Stomach (tissue), 9 donors: ENCODE data around the gene REXO1. TPM values are rescaled to one million over a fixed set of nuclear protein-coding genes. Genes with fewer than 3 reads are reported as not detected.
A peak's percentile ranks its signal among the peaks of the same experiment; 100 is the strongest.

Source experiments
- DNase-seq, 2 donors: peaks; one replicate each; pipeline versions ENCODE4 v3.0.0 to v3.0.0-alpha.2; 2013 to 2019
- H3K27ac ChIP-seq, 5 donors: fragments of 200-600 bp in 4 of 5; sonication (generic) in 4 of 5; one replicate each; pipeline ENCODE4 v1.5.1; 2013 to 2019; ENCODE audit warnings: mild to moderate bottlenecking in 1 of 5, moderate library complexity in 1 of 5
- H3K27me3 ChIP-seq, 3 donors: fragments of 200-600 bp; sonication (generic); one replicate each; pipeline ENCODE4 v1.5.1; 2017 to 2019; ENCODE audit warnings: mixed run types in 1 of 3
- H3K36me3 ChIP-seq, 4 donors: fragments of 200-600 bp; sonication (generic); 1 replicate in 3 of 4; 2 replicates in 1 of 4; pipeline ENCODE4 v1.5.1; 2016 to 2019
- H3K4me1 ChIP-seq, 4 donors: fragments of 200-600 bp; sonication (generic); one replicate each; pipeline ENCODE4 v1.5.1; 2016 to 2019
- H3K4me3 ChIP-seq, 4 donors: fragments of 200-600 bp; sonication (generic) in 3 of 4; one replicate each; pipeline ENCODE4 v1.5.1; 2016 to 2019; ENCODE audit warnings: mild to moderate bottlenecking in 1 of 4
- H3K9me3 ChIP-seq, 4 donors: fragments of 200-600 bp; sonication (generic); one replicate each; pipeline ENCODE4 v1.5.1; 2016 to 2019
- CTCF ChIP-seq, 7 experiments: fragments of 450-650 bp in 4 of 7; fragments of 200-600 bp in 3 of 7; sonication (generic) in 3 of 7; IDR thresholded peaks; one replicate each; pipeline ENCODE4 v1.5.1; 2016 to 2019; ENCODE audit warnings: antibody characterized with exemption in 7 of 7, control low read depth in 2 of 7, mild to moderate bottlenecking in 1 of 7
- EP300 ChIP-seq: sonication (generic); formaldehyde crosslinking; IDR thresholded peaks from one replicate; pipeline ENCODE4 v1.6.1; 2017; ENCODE audit warnings: antibody characterized with exemption
- POLR2A ChIP-seq, 4 donors: fragments of 450-650 bp; IDR thresholded peaks; one replicate each; pipeline ENCODE4 v1.6.1; 2016; ENCODE audit warnings: antibody characterized with exemption in 4 of 4, control low read depth in 2 of 4, mild to moderate bottlenecking in 1 of 4, moderate library complexity in 1 of 4
- POLR2AphosphoS5 ChIP-seq, 3 donors: sonication (generic); formaldehyde crosslinking; IDR thresholded peaks; one replicate each; pipeline ENCODE4 v1.6.1; 2016; ENCODE audit warnings: antibody characterized with exemption in 3 of 3
- WGBS, 5 donors: extraction: QIAGEN DNeasy Blood & Tissue Kit in 3 of 5; methylation state at CpG; one replicate each; pipeline versions ENCODE4 v1.1.5 to v1.1.7; 2013 to 2018; 5-methylcytosine and 5-hydroxymethylcytosine counted together
- intact Hi-C: fragments of 100-400 bp; cut with DNase I; formaldehyde crosslinking; loops from one replicate; pipeline ENCODE4 v1.15.1; 2023; ENCODE audit warnings: low total_unique reads
- polyA plus RNA-seq, 3 donors: library from polyadenylated mRNA; stranded (reverse); fragments of 200-250 nt; gene quantifications; one replicate each; pipeline ENCODE4 v1.2.3, GENCODE V29; 2013
- total RNA-seq, 5 donors: library from RNA; depleted of rRNA; stranded (reverse); fragments of >200 nt; gene quantifications; one replicate each; pipeline versions ENCODE4 v1.1.0 to v1.2.3, GENCODE V29; 2014 to 2016
- donor health status: healthy with polysubstance abuse.
- donor health status: Bipolar disorder and iron deficiency.
- donor health status: healthy.

The REXO1 gene
- total and polyA plus RNA-seq, 8 donors = 10.1 to 164 (median 15.6) TPM

GRCh38 chr19:1856698-1857603, 8.7 kb upstream of the REXO1 start:
- H3K4me1 ChIP-seq = peaks cover 96 to 100% (median 100%) of the 10 kb centered on the region in 4 donors

GRCh38 chr19:1856345-1856697, 8.0 kb upstream of the REXO1 start:
- Histone ChIP-seq H3K27me3 (peaks cover 0 to 19% (median 0%) of the 10 kb centered on the region in 3 donors), H3K4me1 (peaks cover 92 to 100% (median 98%) of the 10 kb centered on the region in 4 donors), H3K4me3 (peak overlapping the region; percentile 44 to 55 (median 48)), H3K27ac (peak overlapping the region; percentile 85 to 94 (median 91)), H3K36me3 (peaks cover 0 to 8% (median 2%) of the 10 kb centered on the region in 4 donors), H3K9me3 (no peaks in the 10 kb centered on the region)
- peak in 1 of 2 donors; percentile 65 for DNase-seq
- intact Hi-C loops = no loop called here
- TF ChIP-seq POLR2A (IDR thresholded peaks at IDR 0.05) (no peak), POLR2AphosphoS5 (IDR thresholded peaks at IDR 0.05) (no peak), EP300 (no peak)
- 40 to 68% (median 53%) methylated on average over 1 to 6 of the region's 6 CpGs for WGBS, 5 donors

More at GRCh38 chr19:1856698-1857603, 8.7 kb upstream of the REXO1 start:
- intact Hi-C loops = no loop called here
- peaks cover 0 to 15% (median 0%) of the 10 kb centered on the region in 3 donors for H3K27me3 ChIP-seq
- peaks cover 0 to 8% (median 2%) of the 10 kb centered on the region in 4 donors for H3K36me3 ChIP-seq
- TF ChIP-seq CTCF (IDR thresholded peaks at IDR 0.05) (no peak), EP300 (no peak), POLR2A (IDR thresholded peaks at IDR 0.05) (peak in 1 of 4 donors; percentile 13), POLR2AphosphoS5 (IDR thresholded peaks at IDR 0.05) (peak in 1 of 3 donors; percentile 86)
- WGBS, 5 donors = 1 to 12% (median 5%) methylated on average over 18 to 70 of the region's 73 CpGs
- peak; percentile 92 to 95 for DNase-seq
- H3K27ac ChIP-seq = peak overlapping the region; percentile 85 to 94 (median 91)
- H3K9me3 ChIP-seq = no peaks in the 10 kb centered on the region
- H3K4me3 ChIP-seq = peak overlapping the region; percentile 44 to 55 (median 48)

GRCh38 chr19:1855828-1856255, 7.6 kb upstream of the REXO1 start:
- no peaks in the 10 kb centered on the region for H3K9me3 ChIP-seq
- peak overlapping the region; percentile 44 to 55 (median 48) for H3K4me3 ChIP-seq
- intact Hi-C loops = no loop called here
- TF ChIP-seq EP300 (no peak), POLR2AphosphoS5 (IDR thresholded peaks at IDR 0.05) (no peak), CTCF (IDR thresholded peaks at IDR 0.05) (no peak), POLR2A (IDR thresholded peaks at IDR 0.05) (no peak)
- H3K27ac ChIP-seq = peak overlapping the region; percentile 85 to 94 (median 91)
- H3K27me3 ChIP-seq = peaks cover 0 to 19% (median 0%) of the 10 kb centered on the region in 3 donors
- peak in 1 of 2 donors; percentile 59 for DNase-seq
- H3K36me3 ChIP-seq = peaks cover 0 to 8% (median 2%) of the 10 kb centered on the region in 4 donors
- H3K4me1 ChIP-seq = peaks cover 87 to 98% (median 94%) of the 10 kb centered on the region in 4 donors
- 14 to 32% (median 25%) methylated on average over 7 to 13 of the region's 13 CpGs for WGBS, 5 donors

- peaks cover 0 to 8% (median 2%) of the 10 kb centered on the region in 4 donors for H3K36me3 ChIP-seq
- intact Hi-C loops = no loop called here
- H3K4me3 ChIP-seq = peak overlapping the region; percentile 44 to 55 (median 48)
- TF ChIP-seq POLR2AphosphoS5 (IDR thresholded peaks at IDR 0.05) (peak; percentile 9 to 84 (median 78)), EP300 (no peak)
- no peaks in the 10 kb centered on the region for H3K9me3 ChIP-seq
- 10 to 22% (median 12%) methylated on average over 13 to 33 of the region's 33 CpGs for WGBS, 5 donors
- peak overlapping the region; percentile 85 to 94 (median 91) for H3K27ac ChIP-seq
- peaks cover 0 to 17% (median 0%) of the 10 kb centered on the region in 3 donors for H3K27me3 ChIP-seq
- peaks cover 81 to 92% (median 88%) of the 10 kb centered on the region in 4 donors for H3K4me1 ChIP-seq
- DNase-seq = peak; percentile 94 to 97
These were observed 7.0 kb upstream of the REXO1 start for GRCh38 chr19:1855040-1855827.
